ENCODE measurements around the gene U2AF2. TPM values are rescaled to one million over a fixed set of nuclear protein-coding genes. Genes with fewer than 3 reads are reported as not detected.

Gene U2AF2
- polyA plus RNA-seq, 2 donors, result 110 to 120 TPM

- Histone ChIP-seq H3K27me3 (ENCODE audit: control insufficient read depth in 1 of 2, insufficient read depth in 2 of 2, low read length in 2 of 2) (no peaks in the 10 kb centered on the region), H3K36me3 (ENCODE audit: control insufficient read depth in 2 of 2, insufficient read depth in 2 of 2, low read length in 1 of 2) (peaks cover 12 to 40% of the 10 kb centered on the region in 2 donors), H3K4me3 (ENCODE audit: low read depth in 1 of 2, low read length in 2 of 2) (no peak overlapping the region), H3K9me3 (ENCODE audit: control insufficient read depth in 2 of 2, insufficient read depth in 1 of 2, low read depth in 1 of 2, low read length in 1 of 2) (no peaks in the 10 kb centered on the region), H3K27ac (ENCODE audit: low read depth in 2 of 2, low read length in 1 of 2) (no peak overlapping the region), H3K4me1 (ENCODE audit: control insufficient read depth in 2 of 2, insufficient read depth in 2 of 2, low read length in 1 of 2) (no peaks in the 10 kb centered on the region)
- WGBS, 2 donors, result 87% methylated on average over 11 of the region's 11 CpGs
Observed at GRCh38 chr19:55699221-55699620, 44.4 kb downstream of the U2AF2 start.

GRCh38 chr19:55700813-55701212 is 46.0 kb downstream of the U2AF2 start:
- H3K27me3 ChIP-seq (ENCODE audit: control insufficient read depth in 1 of 2, insufficient read depth in 2 of 2, low read length in 2 of 2), result no peaks in the 10 kb centered on the region
- 95% methylated on average over 12 of the region's 12 CpGs for WGBS, 2 donors
- H3K9me3 ChIP-seq (ENCODE audit: control insufficient read depth in 2 of 2, insufficient read depth in 1 of 2, low read depth in 1 of 2, low read length in 1 of 2), result no peaks in the 10 kb centered on the region
- H3K27ac ChIP-seq (ENCODE audit: low read depth in 2 of 2, low read length in 1 of 2), result no peak overlapping the region
- peaks cover 0 to 30% of the 10 kb centered on the region in 2 donors for H3K36me3 ChIP-seq (ENCODE audit: control insufficient read depth in 2 of 2, insufficient read depth in 2 of 2, low read length in 1 of 2)
- H3K4me1 ChIP-seq (ENCODE audit: control insufficient read depth in 2 of 2, insufficient read depth in 2 of 2, low read length in 1 of 2), result no peaks in the 10 kb centered on the region
- H3K4me3 ChIP-seq (ENCODE audit: low read depth in 1 of 2, low read length in 2 of 2), result no peak overlapping the region

GRCh38 chr19:55702131-55702627 is 47.3 kb downstream of the U2AF2 start:
- H3K36me3 ChIP-seq (ENCODE audit: control insufficient read depth in 2 of 2, insufficient read depth in 2 of 2, low read length in 1 of 2), result peaks cover 0 to 17% of the 10 kb centered on the region in 2 donors
- H3K27me3 ChIP-seq (ENCODE audit: control insufficient read depth in 1 of 2, insufficient read depth in 2 of 2, low read length in 2 of 2), result no peaks in the 10 kb centered on the region
- WGBS, 2 donors, result 70 to 82% methylated on average over 13 of the region's 13 CpGs
- no peak overlapping the region for H3K4me3 ChIP-seq (ENCODE audit: low read depth in 1 of 2, low read length in 2 of 2)
- H3K4me1 ChIP-seq (ENCODE audit: control insufficient read depth in 2 of 2, insufficient read depth in 2 of 2, low read length in 1 of 2), result no peaks in the 10 kb centered on the region
- H3K9me3 ChIP-seq (ENCODE audit: control insufficient read depth in 2 of 2, insufficient read depth in 1 of 2, low read depth in 1 of 2, low read length in 1 of 2), result no peaks in the 10 kb centered on the region
- no peak overlapping the region for H3K27ac ChIP-seq (ENCODE audit: low read depth in 2 of 2, low read length in 1 of 2)

GRCh38 chr19:55703790-55704215 is 49.0 kb downstream of the U2AF2 start:
- Histone ChIP-seq H3K27me3 (ENCODE audit: control insufficient read depth in 1 of 2, insufficient read depth in 2 of 2, low read length in 2 of 2) (no peaks in the 10 kb centered on the region), H3K36me3 (ENCODE audit: control insufficient read depth in 2 of 2, insufficient read depth in 2 of 2, low read length in 1 of 2) (peaks cover 0 to 10% of the 10 kb centered on the region in 2 donors), H3K27ac (ENCODE audit: low read depth in 2 of 2, low read length in 1 of 2) (no peak overlapping the region), H3K4me3 (ENCODE audit: low read depth in 1 of 2, low read length in 2 of 2) (no peak overlapping the region), H3K9me3 (ENCODE audit: control insufficient read depth in 2 of 2, insufficient read depth in 1 of 2, low read depth in 1 of 2, low read length in 1 of 2) (no peaks in the 10 kb centered on the region), H3K4me1 (ENCODE audit: control insufficient read depth in 2 of 2, insufficient read depth in 2 of 2, low read length in 1 of 2) (no peaks in the 10 kb centered on the region)
- 41 to 52% methylated on average over 38 of the region's 38 CpGs for WGBS, 2 donors

GRCh38 chr19:55704494-55705245 is 49.8 kb downstream of the U2AF2 start:
- Histone ChIP-seq H3K4me1 (ENCODE audit: control insufficient read depth in 2 of 2, insufficient read depth in 2 of 2, low read length in 1 of 2) (no peaks in the 10 kb centered on the region), H3K27me3 (ENCODE audit: control insufficient read depth in 1 of 2, insufficient read depth in 2 of 2, low read length in 2 of 2) (no peaks in the 10 kb centered on the region), H3K9me3 (ENCODE audit: control insufficient read depth in 2 of 2, insufficient read depth in 1 of 2, low read depth in 1 of 2, low read length in 1 of 2) (no peaks in the 10 kb centered on the region), H3K27ac (ENCODE audit: low read depth in 2 of 2, low read length in 1 of 2) (no peak overlapping the region), H3K36me3 (ENCODE audit: control insufficient read depth in 2 of 2, insufficient read depth in 2 of 2, low read length in 1 of 2) (peaks cover 0 to 7% of the 10 kb centered on the region in 2 donors), H3K4me3 (ENCODE audit: low read depth in 1 of 2, low read length in 2 of 2) (no peak overlapping the region)
- WGBS, 2 donors, result 89 to 94% methylated on average over 15 of the region's 15 CpGs

- no peaks in the 10 kb centered on the region for H3K9me3 ChIP-seq (ENCODE audit: control insufficient read depth in 2 of 2, insufficient read depth in 1 of 2, low read depth in 1 of 2, low read length in 1 of 2)
- H3K27ac ChIP-seq (ENCODE audit: low read depth in 2 of 2, low read length in 1 of 2), result no peak overlapping the region
- no peaks in the 10 kb centered on the region for H3K27me3 ChIP-seq (ENCODE audit: control insufficient read depth in 1 of 2, insufficient read depth in 2 of 2, low read length in 2 of 2)
- 90 to 91% methylated on average over 3 of the region's 3 CpGs for WGBS, 2 donors
- H3K4me1 ChIP-seq (ENCODE audit: control insufficient read depth in 2 of 2, insufficient read depth in 2 of 2, low read length in 1 of 2), result no peaks in the 10 kb centered on the region
- no peak overlapping the region for H3K4me3 ChIP-seq (ENCODE audit: low read depth in 1 of 2, low read length in 2 of 2)
- H3K36me3 ChIP-seq (ENCODE audit: control insufficient read depth in 2 of 2, insufficient read depth in 2 of 2, low read length in 1 of 2), result peaks cover 0 to 3% of the 10 kb centered on the region in 2 donors
Observed at GRCh38 chr19:55705972-55706371, 51.1 kb downstream of the U2AF2 start.

GRCh38 chr19:55711719-55712118 is 56.9 kb downstream of the U2AF2 start:
- 74 to 76% methylated on average over 18 of the region's 18 CpGs for WGBS, 2 donors
- Histone ChIP-seq H3K27me3 (ENCODE audit: control insufficient read depth in 1 of 2, insufficient read depth in 2 of 2, low read length in 2 of 2) (no peaks in the 10 kb centered on the region), H3K27ac (ENCODE audit: low read depth in 2 of 2, low read length in 1 of 2) (no peak overlapping the region), H3K4me1 (ENCODE audit: control insufficient read depth in 2 of 2, insufficient read depth in 2 of 2, low read length in 1 of 2) (no peaks in the 10 kb centered on the region), H3K4me3 (ENCODE audit: low read depth in 1 of 2, low read length in 2 of 2) (no peak overlapping the region), H3K9me3 (ENCODE audit: control insufficient read depth in 2 of 2, insufficient read depth in 1 of 2, low read depth in 1 of 2, low read length in 1 of 2) (no peaks in the 10 kb centered on the region), H3K36me3 (ENCODE audit: control insufficient read depth in 2 of 2, insufficient read depth in 2 of 2, low read length in 1 of 2) (no peaks in the 10 kb centered on the region)

GRCh38 chr19:55712804-55713631 is 58.2 kb downstream of the U2AF2 start:
- no peaks in the 10 kb centered on the region for H3K36me3 ChIP-seq (ENCODE audit: control insufficient read depth in 2 of 2, insufficient read depth in 2 of 2, low read length in 1 of 2)
- no peaks in the 10 kb centered on the region for H3K27me3 ChIP-seq (ENCODE audit: control insufficient read depth in 1 of 2, insufficient read depth in 2 of 2, low read length in 2 of 2)
- H3K9me3 ChIP-seq (ENCODE audit: control insufficient read depth in 2 of 2, insufficient read depth in 1 of 2, low read depth in 1 of 2, low read length in 1 of 2), result no peaks in the 10 kb centered on the region
- H3K4me1 ChIP-seq (ENCODE audit: control insufficient read depth in 2 of 2, insufficient read depth in 2 of 2, low read length in 1 of 2), result no peaks in the 10 kb centered on the region
- 75 to 76% methylated on average over 2 of the region's 3 CpGs for WGBS, 2 donors
- H3K4me3 ChIP-seq (ENCODE audit: low read depth in 1 of 2, low read length in 2 of 2), result no peak overlapping the region
- H3K27ac ChIP-seq (ENCODE audit: low read depth in 2 of 2, low read length in 1 of 2), result no peak overlapping the region

- H3K27ac ChIP-seq (ENCODE audit: low read depth in 2 of 2, low read length in 1 of 2), result no peak overlapping the region
- WGBS, 2 donors, result 82 to 83% methylated on average over 15 of the region's 15 CpGs
- H3K36me3 ChIP-seq (ENCODE audit: control insufficient read depth in 2 of 2, insufficient read depth in 2 of 2, low read length in 1 of 2), result no peaks in the 10 kb centered on the region
- no peaks in the 10 kb centered on the region for H3K27me3 ChIP-seq (ENCODE audit: control insufficient read depth in 1 of 2, insufficient read depth in 2 of 2, low read length in 2 of 2)
- H3K4me3 ChIP-seq (ENCODE audit: low read depth in 1 of 2, low read length in 2 of 2), result no peak overlapping the region
- H3K4me1 ChIP-seq (ENCODE audit: control insufficient read depth in 2 of 2, insufficient read depth in 2 of 2, low read length in 1 of 2), result no peaks in the 10 kb centered on the region
- H3K9me3 ChIP-seq (ENCODE audit: control insufficient read depth in 2 of 2, insufficient read depth in 1 of 2, low read depth in 1 of 2, low read length in 1 of 2), result peaks cover 2 to 4% of the 10 kb centered on the region in 2 donors
Observed at GRCh38 chr19:55716531-55716930, 61.7 kb downstream of the U2AF2 start.
